HepG2 (cell line): ENCODE data around the gene NACC2. TPM values are rescaled to one million over a fixed set of nuclear protein-coding genes. Genes with fewer than 3 reads are reported as not detected.

ENCODE experiments used
- ARNT2 ChIP-seq: sonication (generic); formaldehyde crosslinking; IDR thresholded peaks from 2 replicates; pipeline ENCODE4 v1.8.0; 2022; ENCODE audit warnings: mild to moderate bottlenecking, low read depth, missing genetic modification reagents, moderate library complexity
- BORCS8-MEF2B ChIP-seq: sonication (generic); formaldehyde crosslinking; IDR thresholded peaks from 2 replicates; pipeline ENCODE4 v1.8.0; 2022; ENCODE audit warnings: mild to moderate bottlenecking, missing genetic modification reagents
- HHEX ChIP-seq: IDR thresholded peaks from 2 replicates; pipeline ENCODE4 v1.6.1; 2016; ENCODE audit warnings: control low read depth
- KLF16 ChIP-seq, 2 experiments: sonication (generic) in 1 of 2; formaldehyde crosslinking in 1 of 2; IDR thresholded peaks; 2 replicates each; pipeline versions ENCODE4 v1.6.1 to v1.8.0; 2016 to 2023; ENCODE audit warnings: missing genetic modification reagents in 2 of 2, missing compliant biosample characterization in 1 of 2
- MNT ChIP-seq: fragments of 450-650 bp; IDR thresholded peaks from 2 replicates; pipeline ENCODE4 v1.6.1; 2016
- NFE2L2 ChIP-seq: fragments of 150-350 bp; IDR thresholded peaks from 2 replicates; pipeline ENCODE4 v1.6.1; 2014; ENCODE audit warnings: low read length
- PCBP1 ChIP-seq: fragments of 200-400 bp; formaldehyde crosslinking; IDR thresholded peaks from 2 replicates; pipeline ENCODE4 v1.6.1; 2017; ENCODE audit warnings: mild to moderate bottlenecking, low read depth, low read length, borderline replicate concordance
- RXRB ChIP-seq: IDR thresholded peaks from 2 replicates; pipeline ENCODE4 v1.6.1; 2016; ENCODE audit warnings: borderline replicate concordance, missing genetic modification reagents, missing compliant biosample characterization
- TAF1 ChIP-seq: sonication (generic); formaldehyde crosslinking; IDR thresholded peaks from 2 replicates; pipeline ENCODE4 v1.4.0; 2020; ENCODE audit warnings: missing genetic modification reagents
- TOE1 ChIP-seq: sonication (generic); formaldehyde crosslinking; IDR thresholded peaks from 2 replicates; pipeline ENCODE4 v1.4.0; 2020; ENCODE audit warnings: mild to moderate bottlenecking, missing genetic modification reagents
- ZC3H13 ChIP-seq: sonication (generic); formaldehyde crosslinking; IDR thresholded peaks from 2 replicates; pipeline ENCODE4 v1.8.1; 2023; ENCODE audit warnings: mild to moderate bottlenecking, missing genetic modification reagents, moderate library complexity
- ZC3H4 ChIP-seq: sonication (generic); formaldehyde crosslinking; IDR thresholded peaks from 2 replicates; pipeline ENCODE4 v1.4.0; 2020; ENCODE audit warnings: missing genetic modification reagents, borderline replicate concordance
- ZFAT ChIP-seq: sonication (generic); formaldehyde crosslinking; conservative IDR thresholded peaks from 2 replicates; pipeline ENCODE4 v1.8.1; 2023; ENCODE audit warnings: missing genetic modification reagents, inconsistent platforms
- ZNF101 ChIP-seq: sonication (generic); formaldehyde crosslinking; IDR thresholded peaks from 2 replicates; pipeline ENCODE4 v1.4.0; 2020; ENCODE audit warnings: mild to moderate bottlenecking, low read depth, missing genetic modification reagents, borderline replicate concordance
- ZNF451 ChIP-seq: sonication (generic); formaldehyde crosslinking; IDR thresholded peaks from 2 replicates; pipeline ENCODE4 v1.5.0; 2020; ENCODE audit warnings: mild to moderate bottlenecking, missing genetic modification reagents
- ZNF629 ChIP-seq: sonication (generic); formaldehyde crosslinking; conservative IDR thresholded peaks from 2 replicates; pipeline ENCODE4 v1.5.0; 2020; ENCODE audit warnings: missing genetic modification reagents
- ZNF703 ChIP-seq: sonication (generic); formaldehyde crosslinking; IDR thresholded peaks from 2 replicates; pipeline ENCODE4 v1.5.1; 2020; ENCODE audit warnings: missing genetic modification reagents, mild to moderate bottlenecking, moderate library complexity, borderline replicate concordance
- ZNF773 ChIP-seq: sonication (generic); formaldehyde crosslinking; IDR thresholded peaks from 2 replicates; pipeline ENCODE4 v1.4.0; 2020; ENCODE audit warnings: missing genetic modification reagents, borderline replicate concordance
- ZNF776 ChIP-seq: sonication (generic); formaldehyde crosslinking; IDR thresholded peaks from 2 replicates; pipeline ENCODE4 v1.4.0; 2020; ENCODE audit warnings: mild to moderate bottlenecking, missing genetic modification reagents
- polyA plus RNA-seq, 8 experiments: library from polyadenylated mRNA; depleted of rRNA in 3 of 8; stranded (reverse) in 7 of 8; unstranded in 1 of 8; fragments of >200 nt; fragmentation: Illumina TruSeq in 4 of 8; extraction: Trizol in 4 of 8; gene quantifications; 2 replicates each; pipeline versions ENCODE4 v1.2.1 to v1.2.3, GENCODE V29; 2011 to 2016; ENCODE audit warnings: low read depth in 4 of 8, missing spikeins in 1 of 8, mixed read lengths in 1 of 8; ENCODE audit not compliant: insufficient read depth in 1 of 8
- total RNA-seq, 5 experiments: library from RNA; depleted of rRNA; stranded (reverse); fragments of >200 nt; fragmentation: Illumina TruSeq; extraction: Trizol; gene quantifications; 2 replicates each; pipeline ENCODE4 v1.2.3, GENCODE V29; 2016; ENCODE audit warnings: low read depth in 1 of 5
- TF ChIP-seq, protein P1 (sequence below): sonication (generic); formaldehyde crosslinking; IDR thresholded peaks from 2 replicates; pipeline ENCODE4 v1.8.0; 2022; ENCODE audit warnings: missing genetic modification reagents, mild to moderate bottlenecking, borderline replicate concordance
- TF ChIP-seq, protein P2 (sequence below): sonication (generic); formaldehyde crosslinking; IDR thresholded peaks from 2 replicates; pipeline ENCODE4 v1.9.0; 2021; ENCODE audit warnings: missing genetic modification reagents, borderline replicate concordance
- TF ChIP-seq, protein P3 (sequence below): sonication (generic); formaldehyde crosslinking; IDR thresholded peaks from 2 replicates; pipeline ENCODE4 v1.4.0; 2020; ENCODE audit warnings: missing genetic modification reagents

Gene NACC2
- total and polyA plus RNA-seq, 2 of the 13 experiments (the other 11 are each of a cell fraction or from before 2014, with no cell fraction given) = 5.9 to 12.3 TPM

- TF ChIP-seq, protein P1, sequence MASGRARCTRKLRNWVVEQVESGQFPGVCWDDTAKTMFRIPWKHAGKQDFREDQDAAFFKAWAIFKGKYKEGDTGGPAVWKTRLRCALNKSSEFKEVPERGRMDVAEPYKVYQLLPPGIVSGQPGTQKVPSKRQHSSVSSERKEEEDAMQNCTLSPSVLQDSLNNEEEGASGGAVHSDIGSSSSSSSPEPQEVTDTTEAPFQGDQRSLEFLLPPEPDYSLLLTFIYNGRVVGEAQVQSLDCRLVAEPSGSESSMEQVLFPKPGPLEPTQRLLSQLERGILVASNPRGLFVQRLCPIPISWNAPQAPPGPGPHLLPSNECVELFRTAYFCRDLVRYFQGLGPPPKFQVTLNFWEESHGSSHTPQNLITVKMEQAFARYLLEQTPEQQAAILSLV (CRISPR knock-in tag) = no peak; the same call in 1 of the 2 replicates
- TF ChIP-seq MNT (no peak), ZNF101 (CRISPR knock-in tag) (no peak), TAF1 (CRISPR knock-in tag) (no peak; the same call in none of the 2 replicates), KLF16 (CRISPR knock-in tag; IDR thresholded peaks at IDR 0.05) (no peak), PCBP1 (peak; percentile 81; the same call in 1 of the 2 replicates), BORCS8-MEF2B (CRISPR knock-in tag) (no peak), TOE1 (CRISPR knock-in tag) (no peak), RXRB (CRISPR knock-in tag) (peak; percentile 63), ZNF776 (CRISPR knock-in tag) (no peak; the same call in 1 of the 2 replicates), ZNF773 (CRISPR knock-in tag) (peak; percentile 60; the same call in 1 of the 2 replicates), ZNF703 (CRISPR knock-in tag) (peak; percentile 78; the same call in 1 of the 2 replicates), HHEX (CRISPR knock-in tag) (no peak), ARNT2 (CRISPR knock-in tag) (peak; percentile 33), ZNF629 (CRISPR knock-in tag) (no peak), ZNF451 (no peak), NFE2L2 (no peak), ZC3H13 (peak; percentile 15; the same call in 1 of the 2 replicates), ZFAT (CRISPR knock-in tag) (no peak), ZC3H4 (no peak)
- TF ChIP-seq, protein P2, sequence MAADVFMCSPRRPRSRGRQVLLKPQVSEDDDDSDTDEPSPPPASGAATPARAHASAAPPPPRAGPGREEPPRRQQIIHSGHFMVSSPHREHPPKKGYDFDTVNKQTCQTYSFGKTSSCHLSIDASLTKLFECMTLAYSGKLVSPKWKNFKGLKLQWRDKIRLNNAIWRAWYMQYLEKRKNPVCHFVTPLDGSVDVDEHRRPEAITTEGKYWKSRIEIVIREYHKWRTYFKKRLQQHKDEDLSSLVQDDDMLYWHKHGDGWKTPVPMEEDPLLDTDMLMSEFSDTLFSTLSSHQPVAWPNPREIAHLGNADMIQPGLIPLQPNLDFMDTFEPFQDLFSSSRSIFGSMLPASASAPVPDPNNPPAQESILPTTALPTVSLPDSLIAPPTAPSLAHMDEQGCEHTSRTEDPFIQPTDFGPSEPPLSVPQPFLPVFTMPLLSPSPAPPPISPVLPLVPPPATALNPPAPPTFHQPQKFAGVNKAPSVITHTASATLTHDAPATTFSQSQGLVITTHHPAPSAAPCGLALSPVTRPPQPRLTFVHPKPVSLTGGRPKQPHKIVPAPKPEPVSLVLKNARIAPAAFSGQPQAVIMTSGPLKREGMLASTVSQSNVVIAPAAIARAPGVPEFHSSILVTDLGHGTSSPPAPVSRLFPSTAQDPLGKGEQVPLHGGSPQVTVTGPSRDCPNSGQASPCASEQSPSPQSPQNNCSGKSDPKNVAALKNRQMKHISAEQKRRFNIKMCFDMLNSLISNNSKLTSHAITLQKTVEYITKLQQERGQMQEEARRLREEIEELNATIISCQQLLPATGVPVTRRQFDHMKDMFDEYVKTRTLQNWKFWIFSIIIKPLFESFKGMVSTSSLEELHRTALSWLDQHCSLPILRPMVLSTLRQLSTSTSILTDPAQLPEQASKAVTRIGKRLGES (CRISPR knock-in tag) = no peak
- TF ChIP-seq, protein P3, sequence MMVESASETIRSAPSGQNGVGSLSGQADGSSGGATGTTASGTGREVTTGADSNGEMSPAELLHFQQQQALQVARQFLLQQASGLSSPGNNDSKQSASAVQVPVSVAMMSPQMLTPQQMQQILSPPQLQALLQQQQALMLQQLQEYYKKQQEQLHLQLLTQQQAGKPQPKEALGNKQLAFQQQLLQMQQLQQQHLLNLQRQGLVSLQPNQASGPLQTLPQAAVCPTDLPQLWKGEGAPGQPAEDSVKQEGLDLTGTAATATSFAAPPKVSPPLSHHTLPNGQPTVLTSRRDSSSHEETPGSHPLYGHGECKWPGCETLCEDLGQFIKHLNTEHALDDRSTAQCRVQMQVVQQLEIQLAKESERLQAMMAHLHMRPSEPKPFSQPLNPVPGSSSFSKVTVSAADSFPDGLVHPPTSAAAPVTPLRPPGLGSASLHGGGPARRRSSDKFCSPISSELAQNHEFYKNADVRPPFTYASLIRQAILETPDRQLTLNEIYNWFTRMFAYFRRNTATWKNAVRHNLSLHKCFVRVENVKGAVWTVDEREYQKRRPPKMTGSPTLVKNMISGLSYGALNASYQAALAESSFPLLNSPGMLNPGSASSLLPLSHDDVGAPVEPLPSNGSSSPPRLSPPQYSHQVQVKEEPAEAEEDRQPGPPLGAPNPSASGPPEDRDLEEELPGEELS = peak; percentile 61; the same call in 1 of the 2 replicates
These were observed 24.2 kb upstream of the NACC2 start (continued) for GRCh38 chr9:136119061-136119882.
